SK-N-SH treated with all-trans-retinoic acid at 6 μM for 48 hours (cell line): ENCODE results near the gene OR51D1.

ENCODE experiments used
- ATAC-seq: fragments of 200-7000 bp; cut with Tn5 transposase; 3 replicates; pipeline ENCODE4 v1.9.1; 2020; ENCODE audit warnings: mild to moderate bottlenecking, moderate library complexity
- ARNTL ChIP-seq: fragments of 450-650 bp; formaldehyde crosslinking; IDR thresholded peaks from 2 replicates; pipeline ENCODE4 v1.5.0; 2020; ENCODE audit warnings: low read depth, mild to moderate bottlenecking, moderate library complexity, borderline replicate concordance
- BACH2 ChIP-seq: fragments of 250-450 bp; sonication (Bioruptor Pico); IDR thresholded peaks from 2 replicates; pipeline ENCODE4 v1.9.0; 2021; ENCODE audit warnings: mild to moderate bottlenecking, borderline replicate concordance
- CSDC2 ChIP-seq: fragments of 250-450 bp; sonication (Bioruptor Pico); IDR thresholded peaks from 2 replicates; pipeline ENCODE4 v1.5.0; 2020; ENCODE audit warnings: mild to moderate bottlenecking, moderate library complexity
- CSRNP3 ChIP-seq: fragments of 250-450 bp; sonication (Bioruptor Pico); IDR thresholded peaks from 2 replicates; pipeline ENCODE4 v1.5.1; 2021; ENCODE audit warnings: mild to moderate bottlenecking, moderate library complexity
- ESRRG ChIP-seq: fragments of 250-450 bp; sonication (Bioruptor Pico); IDR thresholded peaks from 2 replicates; pipeline ENCODE4 v1.6.1; 2021; ENCODE audit warnings: mild to moderate bottlenecking
- GLIS3 ChIP-seq: fragments of 250-450 bp; sonication (Bioruptor Pico); IDR thresholded peaks from 2 replicates; pipeline ENCODE4 v1.5.0; 2020; ENCODE audit warnings: mild to moderate bottlenecking, moderate library complexity
- ISL1 ChIP-seq: fragments of 250-450 bp; sonication (Bioruptor Pico); IDR thresholded peaks from 2 replicates; pipeline ENCODE4 v2.1.2; 2022; ENCODE audit warnings: mild to moderate bottlenecking, moderate library complexity
- OSR1 ChIP-seq: fragments of 250-450 bp; sonication (Bioruptor Pico); IDR thresholded peaks from 2 replicates; pipeline ENCODE4 v1.8.0; 2022; ENCODE audit warnings: moderate library complexity, mild to moderate bottlenecking, inconsistent platforms
- POU6F1 ChIP-seq: fragments of 250-450 bp; sonication (Bioruptor Pico); IDR thresholded peaks from 2 replicates; pipeline ENCODE4 v1.8.0; 2021; ENCODE audit warnings: low read depth, mild to moderate bottlenecking, moderate library complexity, borderline replicate concordance
- PPARA ChIP-seq: fragments of 250-450 bp; sonication (Bioruptor Pico); IDR thresholded peaks from 2 replicates; pipeline ENCODE4 v1.5.0; 2020; ENCODE audit warnings: mild to moderate bottlenecking, borderline replicate concordance
- RARB ChIP-seq: fragments of 250-450 bp; sonication (Bioruptor Pico); IDR thresholded peaks from 2 replicates; pipeline ENCODE4 v1.8.0; 2021; ENCODE audit warnings: mild to moderate bottlenecking, moderate library complexity
- SNAI2 ChIP-seq: fragments of 250-450 bp; sonication (Bioruptor Pico); IDR thresholded peaks from 2 replicates; pipeline ENCODE4 v1.5.0; 2020; ENCODE audit warnings: mild to moderate bottlenecking, moderate library complexity
- TCF4 ChIP-seq: fragments of 250-450 bp; sonication (Bioruptor Pico); IDR thresholded peaks from 2 replicates; pipeline ENCODE4 v1.8.0; 2021; ENCODE audit warnings: mild to moderate bottlenecking, moderate library complexity, borderline replicate concordance
- TOX ChIP-seq: fragments of 250-450 bp; sonication (Bioruptor Pico); IDR thresholded peaks from 2 replicates; pipeline ENCODE4 v1.8.0; 2021; ENCODE audit warnings: mild to moderate bottlenecking, moderate library complexity, borderline replicate concordance
- ZC3H10 ChIP-seq: fragments of 250-450 bp; sonication (Bioruptor Pico); IDR thresholded peaks from 2 replicates; pipeline ENCODE4 v1.5.1; 2021; ENCODE audit warnings: mild to moderate bottlenecking, moderate library complexity
- ZFP3 ChIP-seq: fragments of 250-450 bp; sonication (Bioruptor Pico); IDR thresholded peaks from 2 replicates; pipeline ENCODE4 v1.5.0; 2020; ENCODE audit warnings: mild to moderate bottlenecking, moderate library complexity
- ZFP30 ChIP-seq: fragments of 450-650 bp; formaldehyde crosslinking; IDR thresholded peaks from 2 replicates; pipeline ENCODE4 v1.5.0; 2022; ENCODE audit warnings: mild to moderate bottlenecking, moderate library complexity
- ZNF565 ChIP-seq: fragments of 450-650 bp; formaldehyde crosslinking; conservative IDR thresholded peaks from 2 replicates; pipeline ENCODE4 v1.5.0; 2020; ENCODE audit warnings: low read depth, mild to moderate bottlenecking, moderate library complexity
- ZNF70 ChIP-seq: fragments of 450-650 bp; formaldehyde crosslinking; IDR thresholded peaks from 2 replicates; pipeline ENCODE4 v1.5.0; 2020; ENCODE audit warnings: mild to moderate bottlenecking, moderate library complexity
- ZNF8 ChIP-seq: fragments of 450-650 bp; formaldehyde crosslinking; IDR thresholded peaks from 2 replicates; pipeline ENCODE4 v1.5.0; 2020; ENCODE audit warnings: mild to moderate bottlenecking, moderate library complexity
- TF ChIP-seq, protein P1 (sequence below): fragments of 250-450 bp; sonication (Bioruptor Pico); IDR thresholded peaks from 2 replicates; pipeline ENCODE4 v1.8.0; 2020; ENCODE audit warnings: mild to moderate bottlenecking, moderate library complexity, borderline replicate concordance
- TF ChIP-seq, protein P2 (sequence below): fragments of 250-450 bp; sonication (Bioruptor Pico); IDR thresholded peaks from 2 replicates; pipeline ENCODE4 v1.5.1; 2020; ENCODE audit warnings: low read depth, mild to moderate bottlenecking, moderate library complexity

The OR51D1 gene, protein sequence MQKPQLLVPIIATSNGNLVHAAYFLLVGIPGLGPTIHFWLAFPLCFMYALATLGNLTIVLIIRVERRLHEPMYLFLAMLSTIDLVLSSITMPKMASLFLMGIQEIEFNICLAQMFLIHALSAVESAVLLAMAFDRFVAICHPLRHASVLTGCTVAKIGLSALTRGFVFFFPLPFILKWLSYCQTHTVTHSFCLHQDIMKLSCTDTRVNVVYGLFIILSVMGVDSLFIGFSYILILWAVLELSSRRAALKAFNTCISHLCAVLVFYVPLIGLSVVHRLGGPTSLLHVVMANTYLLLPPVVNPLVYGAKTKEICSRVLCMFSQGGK

GRCh38 chr11:4636962-4637661 is at the start of gene OR51D1:
OR51D1 (plus strand) TSS chr11:4637477; CDS start chr11:4639791, 2,314 bp downstream.
- no peak for TF ChIP-seq POU6F1 (CRISPR knock-in tag)
- no peak for TF ChIP-seq PPARA (CRISPR knock-in tag)
- TF ChIP-seq ARNTL (CRISPR knock-in tag) = no peak
- no peak for TF ChIP-seq CSDC2
- no peak for TF ChIP-seq ZFP3 (CRISPR knock-in tag)
- TF ChIP-seq ISL1 (CRISPR knock-in tag) = no peak
- TF ChIP-seq GLIS3 (CRISPR knock-in tag) = no peak
- TF ChIP-seq, protein P1, sequence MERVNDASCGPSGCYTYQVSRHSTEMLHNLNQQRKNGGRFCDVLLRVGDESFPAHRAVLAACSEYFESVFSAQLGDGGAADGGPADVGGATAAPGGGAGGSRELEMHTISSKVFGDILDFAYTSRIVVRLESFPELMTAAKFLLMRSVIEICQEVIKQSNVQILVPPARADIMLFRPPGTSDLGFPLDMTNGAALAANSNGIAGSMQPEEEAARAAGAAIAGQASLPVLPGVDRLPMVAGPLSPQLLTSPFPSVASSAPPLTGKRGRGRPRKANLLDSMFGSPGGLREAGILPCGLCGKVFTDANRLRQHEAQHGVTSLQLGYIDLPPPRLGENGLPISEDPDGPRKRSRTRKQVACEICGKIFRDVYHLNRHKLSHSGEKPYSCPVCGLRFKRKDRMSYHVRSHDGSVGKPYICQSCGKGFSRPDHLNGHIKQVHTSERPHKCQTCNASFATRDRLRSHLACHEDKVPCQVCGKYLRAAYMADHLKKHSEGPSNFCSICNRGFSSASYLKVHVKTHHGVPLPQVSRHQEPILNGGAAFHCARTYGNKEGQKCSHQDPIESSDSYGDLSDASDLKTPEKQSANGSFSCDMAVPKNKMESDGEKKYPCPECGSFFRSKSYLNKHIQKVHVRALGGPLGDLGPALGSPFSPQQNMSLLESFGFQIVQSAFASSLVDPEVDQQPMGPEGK (CRISPR knock-in tag) = no peak
- no peak for TF ChIP-seq RARB (CRISPR knock-in tag)
- TF ChIP-seq ZNF565 = no peak
- TF ChIP-seq TCF4 (CRISPR knock-in tag) = no peak
- TF ChIP-seq ZNF70 (CRISPR knock-in tag) = no peak
- TF ChIP-seq CSRNP3 (CRISPR knock-in tag) = no peak
- TF ChIP-seq OSR1 (CRISPR knock-in tag) = no peak
- no peak for TF ChIP-seq ESRRG (CRISPR knock-in tag)
- TF ChIP-seq ZNF8 (CRISPR knock-in tag) = no peak
- TF ChIP-seq TOX (CRISPR knock-in tag) = no peak
- no peak for TF ChIP-seq ZC3H10 (CRISPR knock-in tag)
- TF ChIP-seq BACH2 (CRISPR knock-in tag) = no peak
- no peak for TF ChIP-seq ZFP30 (CRISPR knock-in tag)
- ATAC-seq = peak; percentile 99

GRCh38 chr11:4589017-4589416 is 48.3 kb upstream of the OR51D1 start:
- ATAC-seq = no peak
- TF ChIP-seq SNAI2 = no peak
- TF ChIP-seq, protein P1 (CRISPR knock-in tag) = no peak
- TF ChIP-seq POU6F1 (CRISPR knock-in tag) = no peak
- no peak for TF ChIP-seq CSDC2
- TF ChIP-seq GLIS3 (CRISPR knock-in tag) = no peak
- no peak for TF ChIP-seq CSRNP3 (CRISPR knock-in tag)
- no peak for TF ChIP-seq OSR1 (CRISPR knock-in tag)
- TF ChIP-seq ESRRG (CRISPR knock-in tag) = no peak
- no peak for TF ChIP-seq PPARA (CRISPR knock-in tag)
- TF ChIP-seq, protein P2, sequence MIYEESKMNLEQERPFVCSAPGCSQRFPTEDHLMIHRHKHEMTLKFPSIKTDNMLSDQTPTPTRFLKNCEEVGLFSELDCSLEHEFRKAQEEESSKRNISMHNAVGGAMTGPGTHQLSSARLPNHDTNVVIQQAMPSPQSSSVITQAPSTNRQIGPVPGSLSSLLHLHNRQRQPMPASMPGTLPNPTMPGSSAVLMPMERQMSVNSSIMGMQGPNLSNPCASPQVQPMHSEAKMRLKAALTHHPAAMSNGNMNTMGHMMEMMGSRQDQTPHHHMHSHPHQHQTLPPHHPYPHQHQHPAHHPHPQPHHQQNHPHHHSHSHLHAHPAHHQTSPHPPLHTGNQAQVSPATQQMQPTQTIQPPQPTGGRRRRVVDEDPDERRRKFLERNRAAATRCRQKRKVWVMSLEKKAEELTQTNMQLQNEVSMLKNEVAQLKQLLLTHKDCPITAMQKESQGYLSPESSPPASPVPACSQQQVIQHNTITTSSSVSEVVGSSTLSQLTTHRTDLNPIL (CRISPR knock-in tag) = no peak
